DND-41 (cell line): Measurements from ENCODE around the gene OR2T34.

ENCODE experiments used
- CTCF ChIP-seq: IDR thresholded peaks from 2 replicates; pipeline ENCODE4 v1.5.1; 2012; ENCODE audit warnings: borderline replicate concordance, low read length, moderate library complexity, mild to moderate bottlenecking; ENCODE audit not compliant: poor library complexity, severe bottlenecking; ENCODE audit errors: extremely low read depth
- EZH2 ChIP-seq: IDR thresholded peaks from 3 replicates; pipeline ENCODE4 v1.6.1; 2012; ENCODE audit warnings: borderline replicate concordance, low read depth, mild to moderate bottlenecking, moderate library complexity, low read length, inconsistent platforms; ENCODE audit not compliant: severe bottlenecking

GRCh38 chr1:248610301-248610700, 35.7 kb upstream of the OR2T34 start:
- TF ChIP-seq CTCF: no peak
- TF ChIP-seq EZH2: no peak
